IMR-90 (cell line): ENCODE measurements around the gene DNM2. TPM values are rescaled to one million over a fixed set of nuclear protein-coding genes. Genes with fewer than 3 reads are reported as not detected.

Experiments
- ATAC-seq: fragments of 200-7000 bp; cut with Tn5 transposase; 2 replicates; pipeline ENCODE4 v1.9.1; 2020; ENCODE audit warnings: low read depth, mild to moderate bottlenecking, moderate library complexity
- BruUV-seq: library from RNA; stranded (reverse); fragments of 400-500 nt; replicated peaks from 2 replicates; lab custom pipeline; 2021; lab: Mats Ljungman, UMichigan
- CTCF ChIA-PET: fragments of 300-600 bp; formaldehyde crosslinking; extraction: SDS; loops from one replicate; lab custom pipeline; 2021; ENCODE audit warnings: antibody characterized with exemption; lab: Yijun Ruan, JAX
- POLR2A ChIA-PET: fragments of 300-600 bp; sonication (Branson Sonifier 250); formaldehyde crosslinking; loops from one replicate; lab custom pipeline; 2022; ENCODE audit warnings: antibody characterized with exemption; ENCODE audit not compliant: unreplicated experiment; lab: Charles Lee
- DNase-seq: peaks from one replicate; pipeline ENCODE4 v3.0.0; 2013
- H2AFZ ChIP-seq: replicated peaks from 2 replicates; pipeline ENCODE3; 2013; ENCODE audit warnings: low read length, mild to moderate bottlenecking; ENCODE audit not compliant: poor library complexity
- H2AK5ac ChIP-seq: 2 replicates; pipeline ENCODE4 v1.6.1; 2013; ENCODE audit warnings: low read depth, low read length, inconsistent platforms
- H2AK9ac ChIP-seq: replicated peaks from 2 replicates; pipeline ENCODE3; 2013; ENCODE audit warnings: mild to moderate bottlenecking, low read depth, low read length, moderate library complexity; ENCODE audit not compliant: poor library complexity
- H2BK120ac ChIP-seq: 2 replicates; pipeline ENCODE4 v1.6.1; 2013; ENCODE audit warnings: low read depth, low read length, inconsistent platforms
- H2BK15ac ChIP-seq: 3 replicates; pipeline ENCODE4 v1.6.1; 2013; ENCODE audit warnings: low read depth, low read length, inconsistent platforms
- H2BK20ac ChIP-seq: 2 replicates; pipeline ENCODE4 v1.6.1; 2013; ENCODE audit warnings: low read depth, mild to moderate bottlenecking, inconsistent platforms, low read length, moderate library complexity
- H2BK5ac ChIP-seq: 2 replicates; pipeline ENCODE4 v1.6.1; 2013; ENCODE audit warnings: mild to moderate bottlenecking, low read depth, low read length, inconsistent platforms; ENCODE audit not compliant: poor library complexity, severe bottlenecking
- H3K14ac ChIP-seq: replicated peaks from 2 replicates; pipeline ENCODE4 v1.6.1; 2013; ENCODE audit warnings: low read depth, low read length, inconsistent platforms
- H3K18ac ChIP-seq: 2 replicates; pipeline ENCODE4 v1.6.1; 2013; ENCODE audit warnings: low read depth, low read length, control low read depth
- H3K23ac ChIP-seq: 2 replicates; pipeline ENCODE4 v1.6.1; 2013; ENCODE audit warnings: low read depth, low read length, inconsistent platforms
- H3K27ac ChIP-seq: 2 replicates; pipeline ENCODE4 v1.5.1; 2013; ENCODE audit warnings: mild to moderate bottlenecking, control low read depth, low read length; ENCODE audit not compliant: insufficient read depth
- H3K27me3 ChIP-seq: 2 replicates; pipeline ENCODE4 v1.6.1; 2013; ENCODE audit warnings: low read length; ENCODE audit not compliant: control insufficient read depth, insufficient read depth
- H3K36me3 ChIP-seq: 2 replicates; pipeline ENCODE4 v1.6.1; 2013; ENCODE audit warnings: low read length, mixed read lengths; ENCODE audit not compliant: control insufficient read depth, insufficient read depth
- H3K4ac ChIP-seq: 2 replicates; pipeline ENCODE4 v1.6.1; 2013; ENCODE audit warnings: low read depth, low read length, inconsistent platforms
- H3K4me1 ChIP-seq: 2 replicates; pipeline ENCODE4 v1.6.1; 2013; ENCODE audit warnings: low read length, mixed read lengths; ENCODE audit not compliant: control insufficient read depth, insufficient read depth
- H3K4me2 ChIP-seq: 2 replicates; pipeline ENCODE4 v1.6.1; 2013; ENCODE audit warnings: low read depth, mild to moderate bottlenecking, control low read depth, low read length, moderate library complexity
- H3K4me3 ChIP-seq: 2 replicates; pipeline ENCODE4 v1.5.1; 2013; ENCODE audit warnings: low read depth, mild to moderate bottlenecking, control low read depth, low read length, moderate library complexity; ENCODE audit not compliant: insufficient read depth
- H3K56ac ChIP-seq: 2 replicates; pipeline ENCODE4 v1.6.1; 2013; ENCODE audit warnings: low read length, inconsistent platforms; ENCODE audit not compliant: insufficient read depth; ENCODE audit errors: extremely low read depth
- H3K79me1 ChIP-seq, 2 experiments: 2 replicates each; pipeline ENCODE4 v1.6.1; 2013; ENCODE audit warnings: low read length in 2 of 2, inconsistent platforms in 1 of 2, low read depth in 1 of 2
- H3K9ac ChIP-seq: 2 replicates; pipeline ENCODE4 v1.6.1; 2013; ENCODE audit warnings: low read depth, low read length, control low read depth
- H3K9me1 ChIP-seq: 2 replicates; pipeline ENCODE4 v1.6.1; 2013; ENCODE audit warnings: low read length, inconsistent platforms; ENCODE audit not compliant: insufficient read depth
- H3K9me3 ChIP-seq: 2 replicates; pipeline ENCODE4 v1.6.1; 2013; ENCODE audit warnings: low read length; ENCODE audit not compliant: control insufficient read depth, insufficient read depth
- H4K20me1 ChIP-seq: 2 replicates; pipeline ENCODE4 v1.6.1; 2013; ENCODE audit warnings: low read length, inconsistent platforms; ENCODE audit not compliant: insufficient read depth
- H4K5ac ChIP-seq: 2 replicates; pipeline ENCODE4 v1.6.1; 2013; ENCODE audit warnings: mild to moderate bottlenecking, low read depth, low read length, control low read depth
- H4K8ac ChIP-seq, 2 experiments: 2 replicates each; pipeline ENCODE4 v1.6.1; 2013; ENCODE audit warnings: low read depth in 2 of 2, low read length in 2 of 2, control low read depth in 1 of 2, inconsistent platforms in 1 of 2
- H4K91ac ChIP-seq: 2 replicates; pipeline ENCODE4 v1.6.1; 2013; ENCODE audit warnings: low read depth, low read length, inconsistent platforms; ENCODE audit not compliant: insufficient read depth
- CTCF ChIP-seq: conservative IDR thresholded peaks from 2 replicates; pipeline ENCODE4 v1.5.1; 2012; ENCODE audit warnings: mild to moderate bottlenecking, low read depth, low read length, improper control_type of control experiment
- POLR2A ChIP-seq: IDR thresholded peaks from 2 replicates; pipeline ENCODE4 v1.6.1; 2012; ENCODE audit warnings: mild to moderate bottlenecking, low read depth, low read length
- RAD21 ChIP-seq: IDR thresholded peaks from 2 replicates; pipeline ENCODE4 v1.6.1; 2012; ENCODE audit warnings: low read length, improper control_type of control experiment
- SMC3 ChIP-seq: fragments of 150-350 bp; IDR thresholded peaks from 2 replicates; pipeline ENCODE4 v1.6.1; 2016; ENCODE audit warnings: low read depth, mild to moderate bottlenecking, antibody characterized with exemption, low read length, moderate library complexity
- WGBS, 2 experiments: methylation state at CpG; one replicate each; pipeline versions ENCODE4 v1.1.5 to v1.1.7; 2013; ENCODE audit warnings: missing lambda C conversion rate in 2 of 2; ENCODE audit not compliant: insufficient read length in 1 of 2; ENCODE audit errors: extremely low coverage in 2 of 2; 5-methylcytosine and 5-hydroxymethylcytosine counted together
- dilution Hi-C: fragments of 300-500 bp; cut with HindIII; formaldehyde crosslinking; loops from one replicate; pipeline ENCODE4 v1.14.3; 2018; ENCODE audit warnings: low sequenced_read_pairs; ENCODE audit not compliant: unreplicated experiment
- in situ Hi-C: fragments of 300-500 bp; cut with MboI; formaldehyde crosslinking; loops from 3 replicates; pipeline ENCODE4 v1.14.3; 2019; ENCODE audit warnings: low sequenced_read_pairs, inconsistent platforms, mixed read lengths
- intact Hi-C: fragments of 100-400 bp; cut with micrococcal nuclease; formaldehyde crosslinking; loops from 2 replicates; pipeline ENCODE4 v1.10.0; 2022
- polyA plus RNA-seq, 3 experiments: library from polyadenylated mRNA; depleted of rRNA; stranded (reverse); fragments of >200 nt; gene quantifications; 2 replicates each; pipeline ENCODE4 v1.2.3, GENCODE V29; 2012; ENCODE audit warnings: low replicate concordance in 1 of 3
- total RNA-seq: library from RNA; depleted of rRNA; stranded (reverse); fragments of >200 nt; gene quantifications from 2 replicates; pipeline ENCODE4 v1.2.3, GENCODE V29; 2012

The DNM2 gene
- total and polyA plus RNA-seq, 2 of the 4 experiments (the other 2 are of a cell fraction): 55.6 to 74.2 TPM

- ATAC-seq (no peak), DNase-seq (no peak)
- no peak overlapping the region for H3K56ac ChIP-seq
- H3K14ac ChIP-seq: no peak overlapping the region
- H4K8ac ChIP-seq: no peak overlapping the region
- no peak overlapping the region for H4K5ac ChIP-seq
- in situ Hi-C loops (no loop called here), dilution Hi-C loops (no loop called here), intact Hi-C loops (no loop called here)
- H3K9me1 ChIP-seq: peaks cover 16% of the 10 kb centered on the region
- H4K20me1 ChIP-seq: peaks cover 3% of the 10 kb centered on the region
- H2BK120ac ChIP-seq: no peak overlapping the region
- H3K4me2 ChIP-seq: no peak overlapping the region
- H2AK5ac ChIP-seq: peak overlapping the region; percentile 48; the same call in 1 of the 2 replicates
- no peaks in the 10 kb centered on the region for H3K27me3 ChIP-seq
- TF ChIP-seq CTCF (peak; percentile 31; the same call in 1 of the 2 replicates), SMC3 (peak; percentile 24; the same call in 1 of the 2 replicates), RAD21 (peak; percentile 19; the same call in 1 of the 2 replicates), POLR2A (no peak)
- H3K9me3 ChIP-seq: no peaks in the 10 kb centered on the region
- peak overlapping the region; percentile 10 for H2BK5ac ChIP-seq
- peaks cover 19 to 54% of the 10 kb centered on the region in 2 experiments; a peak in 3 of 4 replicates for H3K79me1 ChIP-seq
- 93% methylated on average over 3 of the region's 7 CpGs; no CpG with 5 or more reads in 1 of the 2 experiments for WGBS, 2 experiments
- POLR2A ChIA-PET: no interaction called here
- no peak overlapping the region for H4K91ac ChIP-seq
- H3K4ac ChIP-seq: no peak overlapping the region
- H2BK15ac ChIP-seq: no peak overlapping the region
- H2AK9ac ChIP-seq: no peak overlapping the region
- no peak overlapping the region for H3K4me3 ChIP-seq
- H3K18ac ChIP-seq: no peak overlapping the region
- H2AFZ ChIP-seq: no peak overlapping the region
- peaks cover 23% of the 10 kb centered on the region for H3K4me1 ChIP-seq
- no TSS peak for BruUV-seq
- no peak overlapping the region for H3K27ac ChIP-seq
- no peak overlapping the region for H2BK20ac ChIP-seq
- no peak overlapping the region for H3K9ac ChIP-seq
- H3K36me3 ChIP-seq: peaks cover 48% of the 10 kb centered on the region
- CTCF ChIA-PET: no interaction called here
- no peak overlapping the region for H3K23ac ChIP-seq
Observed at GRCh38 chr19:10820173-10820572, 102.3 kb downstream of the DNM2 start.
